Measurements from ENCODE around the gene IMPG1. TPM values are rescaled to one million over a fixed set of nuclear protein-coding genes. Genes with fewer than 3 reads are reported as not detected.

The IMPG1 gene
- total and polyA plus RNA-seq, 10 of the 15 experiments (the other 5 are each of a cell fraction or from before 2014, with no cell fraction given), result not detected

- ChIA-PET CTCF (interaction anchor here (8.0 kb wide), 1 partner anchor 14 kb away, joined by 62 read pairs; no protein-coding TSS in a partner anchor), RAD21 (ENCODE audit: unreplicated experiment) (no interaction called here), POLR2A (no interaction called here), SMC1A (ENCODE audit: uncharacterized antibody, unreplicated experiment) (interaction anchor here (2.3 kb wide), 1 partner anchor 12 kb away, joined by 19 read pairs; no protein-coding TSS in a partner anchor)
- Histone ChIP-seq H2AFZ (ENCODE audit: control insufficient read depth, low read depth, low read length) (no peak overlapping the region), H3K79me2 (ENCODE audit: control insufficient read depth, insufficient read depth, low read length) (no peaks in the 10 kb centered on the region), H4K20me1 (ENCODE audit: control insufficient read depth, insufficient read depth) (no peaks in the 10 kb centered on the region), H3K9me3 (replicated peaks; ENCODE audit: control insufficient read depth, insufficient read depth, low read length) (no peaks in the 10 kb centered on the region), H3K9ac (ENCODE audit: control insufficient read depth, insufficient read depth, low read length) (no peak overlapping the region), H3K27ac (ENCODE audit: control insufficient read depth, insufficient read depth) (no peak overlapping the region), H3K36me3 (ENCODE audit: control insufficient read depth in 2 of 2, insufficient read depth in 2 of 2, low read length in 1 of 2) (no peaks in the 10 kb centered on the region), H3K27me3 (replicated peaks in 1 of 2; ENCODE audit: control insufficient read depth in 2 of 2, insufficient read depth in 2 of 2, low read length in 1 of 2) (no peaks in the 10 kb centered on the region), H3K4me2 (ENCODE audit: control insufficient read depth, insufficient read depth) (no peak overlapping the region), H3K4me3 (no peak overlapping the region), H3K4me1 (ENCODE audit: control insufficient read depth, insufficient read depth, low read length) (no peaks in the 10 kb centered on the region; the same call in 1 of the 2 replicates)
- TF ChIP-seq DPF2 (IDR thresholded peaks at IDR 0.05) (no peak), HDGF (IDR thresholded peaks at IDR 0.05) (no peak), POU2F2 (IDR thresholded peaks at IDR 0.05; ENCODE audit: borderline replicate concordance, low read depth, low read length) (no peak), RBBP5 (conservative IDR thresholded peaks at IDR 0.05) (no peak), EGR1 (IDR thresholded peaks at IDR 0.05; ENCODE audit: borderline replicate concordance in 1 of 2, low read depth in 2 of 2, low read length in 2 of 2) (no peak), GABPA (IDR thresholded peaks at IDR 0.05; ENCODE audit: low read depth) (no peak), IRF4 (IDR thresholded peaks at IDR 0.05; ENCODE audit: low read depth, low read length) (no peak), SIX5 (IDR thresholded peaks at IDR 0.05; ENCODE audit: low read depth, low read length, severe bottlenecking) (no peak), ZNF24 (IDR thresholded peaks at IDR 0.05) (no peak), NR2C1 (IDR thresholded peaks at IDR 0.05) (no peak), ETV6 (conservative IDR thresholded peaks at IDR 0.05 in 1 of 2, IDR thresholded peaks at IDR 0.05 in 1 of 2; ENCODE audit: borderline replicate concordance in 1 of 2, low read depth in 1 of 2) (no peak), IKZF1 (conservative IDR thresholded peaks at IDR 0.05) (no peak)
- TF ChIP-seq, protein P1, sequence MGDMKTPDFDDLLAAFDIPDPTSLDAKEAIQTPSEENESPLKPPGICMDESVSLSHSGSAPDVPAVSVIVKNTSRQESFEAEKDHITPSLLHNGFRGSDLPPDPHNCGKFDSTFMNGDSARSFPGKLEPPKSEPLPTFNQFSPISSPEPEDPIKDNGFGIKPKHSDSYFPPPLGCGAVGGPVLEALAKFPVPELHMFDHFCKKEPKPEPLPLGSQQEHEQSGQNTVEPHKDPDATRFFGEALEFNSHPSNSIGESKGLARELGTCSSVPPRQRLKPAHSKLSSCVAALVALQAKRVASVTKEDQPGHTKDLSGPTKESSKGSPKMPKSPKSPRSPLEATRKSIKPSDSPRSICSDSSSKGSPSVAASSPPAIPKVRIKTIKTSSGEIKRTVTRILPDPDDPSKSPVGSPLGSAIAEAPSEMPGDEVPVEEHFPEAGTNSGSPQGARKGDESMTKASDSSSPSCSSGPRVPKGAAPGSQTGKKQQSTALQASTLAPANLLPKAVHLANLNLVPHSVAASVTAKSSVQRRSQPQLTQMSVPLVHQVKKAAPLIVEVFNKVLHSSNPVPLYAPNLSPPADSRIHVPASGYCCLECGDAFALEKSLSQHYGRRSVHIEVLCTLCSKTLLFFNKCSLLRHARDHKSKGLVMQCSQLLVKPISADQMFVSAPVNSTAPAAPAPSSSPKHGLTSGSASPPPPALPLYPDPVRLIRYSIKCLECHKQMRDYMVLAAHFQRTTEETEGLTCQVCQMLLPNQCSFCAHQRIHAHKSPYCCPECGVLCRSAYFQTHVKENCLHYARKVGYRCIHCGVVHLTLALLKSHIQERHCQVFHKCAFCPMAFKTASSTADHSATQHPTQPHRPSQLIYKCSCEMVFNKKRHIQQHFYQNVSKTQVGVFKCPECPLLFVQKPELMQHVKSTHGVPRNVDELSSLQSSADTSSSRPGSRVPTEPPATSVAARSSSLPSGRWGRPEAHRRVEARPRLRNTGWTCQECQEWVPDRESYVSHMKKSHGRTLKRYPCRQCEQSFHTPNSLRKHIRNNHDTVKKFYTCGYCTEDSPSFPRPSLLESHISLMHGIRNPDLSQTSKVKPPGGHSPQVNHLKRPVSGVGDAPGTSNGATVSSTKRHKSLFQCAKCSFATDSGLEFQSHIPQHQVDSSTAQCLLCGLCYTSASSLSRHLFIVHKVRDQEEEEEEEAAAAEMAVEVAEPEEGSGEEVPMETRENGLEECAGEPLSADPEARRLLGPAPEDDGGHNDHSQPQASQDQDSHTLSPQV (IDR thresholded peaks at IDR 0.05), result no peak
- TF ChIP-seq, protein P2, sequence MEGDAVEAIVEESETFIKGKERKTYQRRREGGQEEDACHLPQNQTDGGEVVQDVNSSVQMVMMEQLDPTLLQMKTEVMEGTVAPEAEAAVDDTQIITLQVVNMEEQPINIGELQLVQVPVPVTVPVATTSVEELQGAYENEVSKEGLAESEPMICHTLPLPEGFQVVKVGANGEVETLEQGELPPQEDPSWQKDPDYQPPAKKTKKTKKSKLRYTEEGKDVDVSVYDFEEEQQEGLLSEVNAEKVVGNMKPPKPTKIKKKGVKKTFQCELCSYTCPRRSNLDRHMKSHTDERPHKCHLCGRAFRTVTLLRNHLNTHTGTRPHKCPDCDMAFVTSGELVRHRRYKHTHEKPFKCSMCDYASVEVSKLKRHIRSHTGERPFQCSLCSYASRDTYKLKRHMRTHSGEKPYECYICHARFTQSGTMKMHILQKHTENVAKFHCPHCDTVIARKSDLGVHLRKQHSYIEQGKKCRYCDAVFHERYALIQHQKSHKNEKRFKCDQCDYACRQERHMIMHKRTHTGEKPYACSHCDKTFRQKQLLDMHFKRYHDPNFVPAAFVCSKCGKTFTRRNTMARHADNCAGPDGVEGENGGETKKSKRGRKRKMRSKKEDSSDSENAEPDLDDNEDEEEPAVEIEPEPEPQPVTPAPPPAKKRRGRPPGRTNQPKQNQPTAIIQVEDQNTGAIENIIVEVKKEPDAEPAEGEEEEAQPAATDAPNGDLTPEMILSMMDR (IDR thresholded peaks at IDR 0.05 in 2 of 3, conservative IDR thresholded peaks at IDR 0.05 in 1 of 3; ENCODE audit: control insufficient read depth in 2 of 3, extremely low read depth in 1 of 3, insufficient read depth in 1 of 3, low read depth in 3 of 3, low read length in 3 of 3), result no peak
- in situ Hi-C loops (cut with MboI) (loop anchor here (25.0 kb wide), 1 partner anchor 914 kb away; no protein-coding TSS in a partner anchor), intact Hi-C loops (cut with micrococcal nuclease; ENCODE audit: unreplicated experiment) (no loop called here)
- no peak for FAIRE-seq
- WGBS (ENCODE audit: insufficient coverage, insufficient replicate concordance, low lambda C conversion rate, missing lambda C conversion rate), result 33% methylated on average over 5 of the region's 5 CpGs
- ATAC-seq, result no peak
- BruUV-seq (replicated peaks), result no TSS peak
- DNase-seq (ENCODE audit: low read depth, low spot score), result no peak
Measured at GRCh38 chr6:75947935-75948334, 124.5 kb downstream of the IMPG1 start.

All from GM12878 (cell line).